ENCODE data around the gene SMIM13.

DNA sequence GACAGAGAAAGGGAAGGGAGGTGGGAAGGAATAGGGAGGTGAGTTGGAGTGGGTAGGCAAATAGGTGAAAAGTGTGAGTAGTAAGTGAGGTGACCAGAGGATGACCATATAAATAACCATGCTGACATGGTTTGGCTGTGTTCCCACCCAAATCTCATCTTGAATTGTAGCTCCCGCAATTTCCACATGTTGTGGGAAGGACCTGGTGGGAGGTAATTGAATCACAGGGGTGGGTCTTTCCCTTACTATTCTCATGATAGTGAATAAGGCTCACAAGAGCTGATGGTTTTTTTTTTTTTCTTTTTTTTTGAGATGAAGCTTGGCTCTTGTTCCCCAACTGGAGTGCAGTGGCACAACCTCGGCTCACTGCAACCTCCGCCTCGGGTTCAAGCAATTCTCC, 21.5 kb upstream of the SMIM13 start:
- TF ChIP-seq, protein P1, sequence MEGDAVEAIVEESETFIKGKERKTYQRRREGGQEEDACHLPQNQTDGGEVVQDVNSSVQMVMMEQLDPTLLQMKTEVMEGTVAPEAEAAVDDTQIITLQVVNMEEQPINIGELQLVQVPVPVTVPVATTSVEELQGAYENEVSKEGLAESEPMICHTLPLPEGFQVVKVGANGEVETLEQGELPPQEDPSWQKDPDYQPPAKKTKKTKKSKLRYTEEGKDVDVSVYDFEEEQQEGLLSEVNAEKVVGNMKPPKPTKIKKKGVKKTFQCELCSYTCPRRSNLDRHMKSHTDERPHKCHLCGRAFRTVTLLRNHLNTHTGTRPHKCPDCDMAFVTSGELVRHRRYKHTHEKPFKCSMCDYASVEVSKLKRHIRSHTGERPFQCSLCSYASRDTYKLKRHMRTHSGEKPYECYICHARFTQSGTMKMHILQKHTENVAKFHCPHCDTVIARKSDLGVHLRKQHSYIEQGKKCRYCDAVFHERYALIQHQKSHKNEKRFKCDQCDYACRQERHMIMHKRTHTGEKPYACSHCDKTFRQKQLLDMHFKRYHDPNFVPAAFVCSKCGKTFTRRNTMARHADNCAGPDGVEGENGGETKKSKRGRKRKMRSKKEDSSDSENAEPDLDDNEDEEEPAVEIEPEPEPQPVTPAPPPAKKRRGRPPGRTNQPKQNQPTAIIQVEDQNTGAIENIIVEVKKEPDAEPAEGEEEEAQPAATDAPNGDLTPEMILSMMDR (IDR thresholded peaks at IDR 0.05), result no peak
- no peak for TF ChIP-seq EZH2 (IDR thresholded peaks at IDR 0.05)

Data from neural progenitor cell (in vitro differentiated cells).